Measurements from ENCODE around the gene KLHDC3.
"Not testable (repeated sequence)": the region's sequence is repeated elsewhere in the genome, so short reads cannot be mapped to it uniquely, and the experiment has no call there.

The KLHDC3 gene

GRCh38 chr6:42988486-42989020 lies 25.5 kb upstream of the KLHDC3 start:
- no peak for DNase-seq

DNA sequence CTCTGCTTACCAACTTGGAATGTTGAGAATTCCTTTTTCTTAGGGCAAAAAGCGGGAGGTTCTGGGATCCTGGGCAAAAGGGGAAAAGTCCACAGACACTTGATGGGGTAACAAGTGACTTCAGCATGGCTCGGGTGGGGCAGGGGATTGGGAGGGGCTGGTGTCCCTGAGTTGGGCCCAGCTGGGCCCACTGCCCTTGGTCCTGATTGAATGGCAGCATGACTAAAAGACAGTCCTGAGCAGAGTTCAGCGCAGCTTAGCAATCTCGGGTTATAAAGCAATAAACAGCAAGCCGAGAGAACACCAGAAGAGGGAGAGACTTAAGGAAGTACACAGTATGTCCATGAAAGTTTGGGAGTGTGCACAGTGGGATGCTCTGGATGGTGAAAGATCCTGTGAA lies 24.1 kb upstream of the KLHDC3 start:
- DNase-seq, result no peak

DNA sequence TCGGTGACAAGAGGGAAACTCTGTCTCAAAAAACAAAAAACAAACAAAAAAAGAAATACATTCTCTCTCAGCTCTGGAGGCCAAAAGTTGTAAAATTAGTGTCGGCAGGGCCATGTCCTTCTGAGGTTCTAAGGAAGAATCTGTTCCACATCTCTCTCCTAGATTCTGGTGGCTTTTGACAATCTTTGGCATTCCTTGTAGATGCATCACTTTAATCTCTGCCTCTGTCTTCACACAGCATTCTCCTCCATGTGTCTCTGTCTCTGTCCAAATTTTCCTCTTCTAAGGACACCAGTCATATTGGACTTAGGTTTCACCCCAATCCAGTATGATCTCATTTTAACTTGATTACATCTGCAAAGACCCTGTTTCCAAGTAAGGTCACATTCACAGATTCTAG lies 20.6 kb upstream of the KLHDC3 start:
- no peak for DNase-seq

DNA sequence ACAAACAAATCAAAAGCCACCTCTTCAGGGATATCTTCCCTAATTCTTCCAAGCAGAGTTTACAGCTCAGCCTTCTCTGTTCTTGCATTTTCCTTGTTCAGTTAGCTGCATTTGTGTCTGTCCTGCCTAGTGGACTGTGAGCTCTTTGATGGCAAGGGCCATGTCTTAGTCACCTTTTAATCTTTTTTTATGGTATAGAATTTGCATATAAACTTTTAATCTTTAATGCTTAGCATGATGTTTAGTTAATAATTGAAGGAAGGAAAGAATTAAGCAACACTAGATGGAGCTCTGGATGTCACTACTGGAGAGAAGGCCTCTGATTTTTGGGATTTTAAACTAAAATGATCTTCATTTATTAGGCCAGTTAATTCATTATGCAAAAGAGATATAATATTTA lies 17.5 kb upstream of the KLHDC3 start:
- no peak for DNase-seq

- not testable (repeated sequence) for DNase-seq
These were observed 15.8 kb upstream of the KLHDC3 start for GRCh38 chr6:42998205-42998604.

DNA sequence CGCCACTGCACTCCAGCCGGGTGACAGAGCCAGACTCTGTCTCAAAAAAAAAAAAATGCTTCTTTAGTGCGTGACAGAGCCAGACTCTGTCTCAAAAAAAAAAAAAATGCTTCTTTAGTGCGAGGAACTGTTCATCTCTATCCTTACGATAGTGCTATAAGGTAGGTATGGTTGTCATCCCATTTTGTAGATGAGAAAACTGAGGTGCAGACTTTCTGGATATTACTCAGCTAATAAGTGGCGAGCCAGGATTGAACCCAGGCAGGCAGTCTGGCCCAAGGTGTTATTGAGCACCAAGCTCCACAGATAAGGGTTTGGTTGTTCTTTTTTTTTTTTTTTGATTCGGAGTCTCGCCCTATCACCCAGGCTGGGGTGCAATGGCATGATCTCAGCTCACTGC lies 12.2 kb upstream of the KLHDC3 start:
- DNase-seq, result no peak

DNA sequence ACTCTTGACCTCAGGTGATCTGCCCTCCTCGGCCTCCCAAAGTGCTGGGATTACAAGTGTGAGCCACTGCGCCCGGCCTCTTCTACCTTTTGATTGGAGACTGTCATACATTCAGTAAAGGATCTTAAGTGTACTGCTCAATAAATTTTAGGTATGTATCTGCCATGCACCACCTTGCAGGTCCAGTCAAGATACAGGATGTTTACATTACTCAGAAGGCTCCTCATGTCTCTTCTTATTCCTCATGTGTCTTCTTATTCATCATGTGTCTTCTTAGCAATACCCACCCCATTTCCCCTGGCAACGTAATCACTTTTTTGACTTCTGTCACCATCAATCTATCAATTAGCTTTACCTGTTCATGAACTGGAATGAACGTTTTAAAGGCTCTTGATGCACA lies 8.2 kb upstream of the KLHDC3 start:
- DNase-seq, result no peak

- no peak for DNase-seq
These were observed 7.8 kb upstream of the KLHDC3 start for GRCh38 chr6:43006251-43006650.

DNA sequence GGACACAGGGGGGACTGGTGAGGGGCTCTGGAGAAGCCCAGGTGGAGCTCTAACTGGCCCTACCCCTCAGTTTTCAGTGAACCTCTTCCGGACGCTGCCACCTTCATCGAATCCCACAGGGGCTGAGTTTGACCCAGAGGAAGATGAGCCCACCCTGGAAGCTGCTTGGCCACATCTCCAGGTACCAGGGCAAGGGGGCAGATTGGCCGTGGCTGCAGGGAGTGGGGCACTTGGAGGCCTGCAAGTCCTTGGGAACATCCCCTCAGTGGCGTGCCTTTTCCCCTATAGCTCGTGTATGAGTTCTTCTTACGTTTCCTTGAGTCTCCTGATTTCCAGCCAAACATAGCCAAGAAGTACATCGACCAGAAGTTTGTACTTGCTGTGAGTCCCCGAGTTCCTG lies 6.9 kb upstream of the KLHDC3 start:
- DNase-seq, result no peak

DNA sequence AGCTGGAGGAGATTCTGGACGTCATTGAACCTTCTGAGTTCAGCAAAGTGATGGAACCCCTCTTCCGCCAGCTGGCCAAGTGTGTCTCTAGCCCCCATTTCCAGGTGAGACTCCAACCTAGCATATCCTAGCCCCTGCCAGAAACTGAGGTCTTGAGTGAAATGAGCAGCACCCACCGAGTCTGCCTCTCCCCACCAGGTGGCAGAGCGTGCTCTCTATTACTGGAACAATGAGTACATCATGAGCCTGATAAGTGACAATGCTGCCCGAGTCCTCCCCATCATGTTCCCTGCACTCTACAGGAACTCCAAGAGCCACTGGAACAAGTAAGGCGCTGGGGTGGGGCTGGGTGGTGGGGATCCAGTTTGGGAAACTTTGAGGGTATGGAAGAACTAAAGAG lies 4.9 kb upstream of the KLHDC3 start:
- DNase-seq, result peak; percentile 46

DNA sequence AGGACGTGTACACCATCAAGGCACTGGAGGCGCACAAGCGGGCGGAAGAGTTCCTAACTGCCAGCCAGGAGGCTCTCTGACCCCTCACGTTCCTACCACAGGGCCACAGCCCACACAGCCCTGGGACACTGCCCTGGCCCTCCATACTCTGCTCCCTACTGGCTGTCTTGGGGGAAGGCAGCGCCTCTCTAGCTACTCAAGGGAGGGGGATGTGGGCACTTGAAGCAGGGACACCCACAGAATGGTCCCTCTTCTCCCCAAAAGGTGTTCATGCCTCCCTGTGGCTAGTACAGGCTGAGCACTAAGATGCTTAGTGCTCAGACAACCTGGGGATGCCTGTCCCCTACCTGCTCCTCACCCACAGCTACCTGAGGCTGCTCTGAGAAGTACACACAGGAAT lies 2.8 kb upstream of the KLHDC3 start:
- no peak for DNase-seq

GRCh38 chr6:43012364-43012763 lies 1.7 kb upstream of the KLHDC3 start:
- DNase-seq, result no peak

DNA sequence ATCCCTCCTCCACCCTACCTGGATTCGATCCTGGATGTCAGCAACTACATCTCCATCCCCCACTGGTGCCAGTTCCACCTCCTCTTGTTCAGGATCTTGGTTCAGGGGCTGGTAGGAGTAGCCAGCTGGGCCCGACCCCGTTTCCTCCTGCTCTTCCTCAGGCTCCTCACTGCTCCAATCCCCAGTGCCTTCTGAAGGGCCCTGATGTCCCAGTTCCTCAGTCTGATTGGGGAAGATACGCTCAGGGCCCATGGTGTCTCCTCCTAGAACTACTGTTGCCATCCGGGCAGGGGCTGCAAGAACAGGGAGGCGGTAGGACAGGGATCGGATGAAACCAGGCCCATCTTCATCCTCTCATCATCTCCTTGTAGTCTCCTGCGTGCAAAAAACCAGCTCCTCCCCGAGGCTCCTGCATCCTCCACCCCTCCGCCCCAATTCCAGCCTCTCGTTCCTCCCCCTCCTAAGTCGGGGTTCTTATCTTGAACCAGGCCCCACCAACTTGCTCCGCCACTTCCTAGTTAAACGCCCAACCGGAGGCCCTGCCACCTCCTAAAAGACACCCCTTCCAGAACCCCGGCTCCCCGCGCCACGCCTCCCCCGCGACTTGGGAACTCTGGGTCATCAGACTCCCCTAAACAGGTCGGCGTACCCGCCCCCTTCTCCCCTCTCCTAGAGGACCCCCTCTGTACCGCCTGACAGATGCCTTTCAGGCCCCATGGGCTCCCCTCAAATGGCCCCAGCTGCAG lies 779 bp upstream of the KLHDC3 start:
- no peak for DNase-seq

GRCh38 chr6:43014434-43014909 lies 423 bp downstream of the KLHDC3 start:
- DNase-seq, result no peak

- no peak for DNase-seq
These were observed 2.3 kb downstream of the KLHDC3 start for GRCh38 chr6:43016176-43016942.

DNA sequence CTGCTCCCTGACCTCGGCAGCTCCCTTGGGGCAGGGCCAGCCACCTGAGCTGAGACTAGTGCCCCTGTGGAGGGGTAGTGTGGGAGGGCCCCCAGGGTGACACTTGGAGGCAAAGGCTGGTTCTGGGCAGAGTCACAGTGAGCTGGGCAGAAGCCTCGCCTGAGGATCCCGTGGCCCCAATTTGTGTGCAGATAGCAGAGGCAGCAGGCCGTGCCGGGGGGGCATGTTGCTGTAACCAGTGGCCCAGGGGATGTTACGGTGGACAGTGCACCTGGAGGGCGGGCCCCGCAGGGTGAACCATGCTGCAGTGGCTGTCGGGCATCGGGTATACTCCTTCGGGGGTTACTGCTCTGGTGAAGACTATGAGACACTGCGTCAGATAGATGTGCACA lies 2.9 kb downstream of the KLHDC3 start:
- no peak for DNase-seq

DNA sequence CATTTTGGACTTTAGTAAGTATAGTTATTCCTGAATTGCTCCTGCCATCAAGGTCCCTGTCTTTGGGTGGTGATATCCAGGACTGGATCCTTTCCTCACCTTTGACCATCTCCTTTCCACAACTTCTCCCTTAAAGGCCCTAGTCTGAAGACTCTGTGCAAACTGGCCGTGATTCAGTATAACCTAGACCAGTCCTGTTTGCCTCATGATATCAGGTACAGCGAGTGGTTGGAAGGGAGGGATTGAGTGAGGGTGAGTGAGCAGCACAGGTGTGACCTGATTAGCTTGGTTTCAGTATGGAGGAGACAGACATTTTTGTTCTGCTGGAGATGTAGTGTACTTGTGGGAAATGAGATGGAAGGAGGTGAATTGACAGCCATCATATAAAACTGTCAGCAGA lies 5.1 kb downstream of the KLHDC3 start:
- DNase-seq, result no peak

DNA sequence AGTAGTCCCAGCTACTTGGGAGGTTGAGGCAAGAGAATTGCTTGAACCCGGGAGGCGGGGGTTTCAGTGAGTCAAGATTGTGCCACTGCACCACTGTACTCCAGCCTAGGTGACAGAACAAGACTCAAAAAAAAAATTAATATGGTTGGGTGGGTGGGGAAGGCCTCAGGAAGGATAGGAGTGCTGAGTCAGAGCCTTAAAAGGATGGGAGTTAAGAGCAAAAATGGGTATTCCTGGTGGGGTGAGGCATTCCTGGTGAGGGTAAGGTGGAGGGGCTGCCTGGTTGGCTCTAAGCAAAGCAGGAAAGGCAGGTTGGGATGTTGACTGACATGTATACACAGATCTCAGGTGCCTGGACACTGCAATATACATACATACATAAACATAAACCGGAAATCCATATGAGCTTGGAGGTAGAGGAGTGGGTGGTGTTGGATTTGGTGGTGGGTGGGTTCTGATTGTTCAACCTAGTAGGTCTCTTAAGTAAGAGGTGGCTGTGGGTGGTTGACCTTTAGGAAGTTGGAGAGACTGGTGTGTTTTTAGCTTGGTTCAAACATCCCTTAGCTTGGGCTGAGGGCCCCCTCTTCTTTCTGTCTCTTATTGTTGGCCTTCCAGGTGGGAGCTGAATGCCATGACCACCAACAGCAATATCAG lies 6.1 kb downstream of the KLHDC3 start:
- no peak for DNase-seq

DNA sequence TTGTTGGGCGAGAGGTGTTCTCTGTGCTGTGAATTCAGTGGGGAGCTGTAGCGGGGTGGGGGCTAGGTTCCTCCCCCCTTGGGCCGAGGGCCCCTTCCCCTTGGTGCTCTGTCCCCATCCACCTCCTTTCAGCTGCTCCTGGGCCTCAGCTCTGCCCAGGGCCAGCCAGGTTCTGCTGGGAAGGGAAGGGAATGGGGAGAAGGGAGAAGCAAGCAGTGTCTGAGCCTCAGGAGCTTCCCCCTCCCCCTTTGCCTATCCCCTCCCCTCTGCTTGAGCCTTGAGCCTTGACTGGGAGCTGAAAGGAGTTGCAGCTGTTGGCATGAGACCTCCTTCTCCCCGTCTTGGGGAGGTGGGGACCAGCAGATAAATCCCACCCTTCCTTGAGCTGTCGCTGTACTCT lies 6.8 kb downstream of the KLHDC3 start:
- DNase-seq, result no peak

DNA sequence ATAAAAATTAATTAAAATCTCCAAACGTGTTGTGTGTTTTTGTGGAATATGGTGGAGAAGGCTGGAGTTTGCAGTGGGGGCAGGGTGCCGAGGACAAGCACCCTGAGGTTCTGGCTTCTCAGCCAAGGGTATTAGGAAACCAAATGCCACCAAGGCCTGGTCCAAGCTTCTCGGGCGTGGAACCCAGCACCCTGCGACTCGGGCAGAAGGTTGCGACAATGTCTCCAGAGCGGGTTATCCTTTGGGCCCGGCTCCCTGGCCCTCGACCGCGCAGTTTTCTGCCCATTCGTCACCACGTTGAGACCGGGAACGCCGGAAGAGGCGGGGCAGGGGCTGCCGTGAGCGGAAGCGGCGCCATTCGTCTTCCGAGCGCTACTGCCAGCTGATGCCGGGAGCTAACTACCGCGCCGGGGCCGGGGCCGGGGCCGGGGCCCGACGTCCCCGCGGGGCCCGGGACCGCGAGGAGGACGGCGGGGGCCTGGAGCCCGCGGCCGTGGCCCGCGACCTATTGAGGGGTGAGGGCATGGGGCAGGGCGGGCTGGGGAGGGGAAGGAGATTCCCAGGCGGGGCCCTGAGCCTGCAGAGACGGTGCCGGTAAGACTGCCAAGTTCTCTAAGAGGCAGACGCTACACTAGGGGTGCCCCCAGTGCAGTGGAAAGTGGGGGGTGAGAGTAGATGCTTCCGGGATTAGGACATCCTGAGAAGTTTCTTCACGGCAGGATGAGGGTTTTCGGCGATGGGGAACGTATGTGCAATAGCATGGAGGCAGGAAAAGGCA lies 7.4 kb downstream of the KLHDC3 start, which contains the start of gene RRP36:
RRP36 (plus strand) TSS at position 354 of the 778 bp plus-strand sequence; CDS start at position 386, 32 bp downstream.
- DNase-seq, result peak; percentile 65

DNA sequence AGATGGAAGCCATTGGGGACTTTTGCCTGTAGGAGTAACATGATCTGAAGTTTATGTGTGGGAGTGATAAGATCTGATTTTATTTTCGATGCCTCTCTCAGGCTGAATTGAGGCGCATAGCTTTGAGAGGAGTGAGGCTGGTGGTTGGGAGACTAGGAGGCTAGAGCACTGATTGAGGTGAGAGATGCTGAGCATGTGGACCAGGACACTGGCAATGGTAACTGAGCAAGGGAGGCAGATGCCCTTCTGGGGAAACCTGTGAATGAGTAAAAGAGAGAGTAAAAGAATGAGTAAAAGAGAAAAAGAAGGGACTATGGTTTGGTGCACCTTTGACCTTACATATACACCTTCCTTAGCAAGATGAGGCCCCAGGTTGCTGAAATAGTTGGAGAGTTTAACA lies 10.4 kb downstream of the KLHDC3 start:
- no peak for DNase-seq

DNA sequence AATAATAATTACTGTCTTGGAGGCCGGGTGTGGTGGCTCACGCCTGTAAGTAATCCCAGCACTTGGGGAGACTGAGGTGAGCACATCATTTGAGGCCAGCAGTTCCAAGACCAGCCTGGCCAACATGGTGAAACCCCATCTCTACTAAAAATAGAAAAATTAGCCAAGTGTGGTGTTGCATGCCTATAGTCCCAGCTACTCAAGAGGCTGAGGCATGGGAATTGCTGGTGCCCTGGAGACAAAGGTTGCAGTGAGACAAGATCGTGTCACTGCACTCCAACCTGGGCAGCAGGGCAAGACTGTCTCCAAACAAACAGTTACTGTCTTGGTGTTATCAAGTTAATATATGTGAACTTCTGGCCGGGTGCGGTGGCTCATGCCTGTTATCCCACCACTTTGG lies 12.3 kb downstream of the KLHDC3 start:
- no peak for DNase-seq

- DNase-seq, result no peak
These were observed 15.1 kb downstream of the KLHDC3 start for GRCh38 chr6:43029120-43029519.
